Activated naive CD4-positive, alpha-beta T cell treated with anti-CD3 and anti-CD28 coated beads, Interleukin-2, amount 50 U/mL, for 24 hours (primary cell): ENCODE measurements around the gene PROB1.
"Not testable (repeated sequence)": the region's sequence is repeated elsewhere in the genome, so short reads cannot be mapped to it uniquely, and the experiment has no call there.

Source experiments
- H3K27ac Mint-ChIP-seq: one replicate; pipeline ENCODE4 v1.8.0; 2021; ENCODE audit warnings: mild to moderate bottlenecking, mixed read lengths
- H3K27me3 Mint-ChIP-seq: one replicate; pipeline ENCODE4 v1.8.0; 2021; ENCODE audit warnings: mixed read lengths
- H3K36me3 Mint-ChIP-seq: one replicate; pipeline ENCODE4 v1.8.0; 2021; ENCODE audit warnings: mixed read lengths
- H3K4me1 Mint-ChIP-seq: one replicate; pipeline ENCODE4 v1.8.0; 2021; ENCODE audit warnings: mixed read lengths
- H3K4me3 Mint-ChIP-seq: one replicate; pipeline ENCODE4 v1.8.0; 2021; ENCODE audit warnings: mild to moderate bottlenecking, mixed read lengths
- H3K9me3 Mint-ChIP-seq: one replicate; pipeline ENCODE4 v1.8.0; 2021; ENCODE audit warnings: mixed read lengths

The PROB1 gene

GRCh38 chr5:139354186-139354585 is 40.7 kb downstream of the PROB1 start:
- Mint-ChIP-seq H3K4me3 (no peak overlapping the region), H3K27me3 (no peaks in the 10 kb centered on the region), H3K36me3 (peaks cover 9% of the 10 kb centered on the region), H3K4me1 (peaks cover 61% of the 10 kb centered on the region), H3K9me3 (peaks cover 5% of the 10 kb centered on the region), H3K27ac (no peak overlapping the region)

DNA sequence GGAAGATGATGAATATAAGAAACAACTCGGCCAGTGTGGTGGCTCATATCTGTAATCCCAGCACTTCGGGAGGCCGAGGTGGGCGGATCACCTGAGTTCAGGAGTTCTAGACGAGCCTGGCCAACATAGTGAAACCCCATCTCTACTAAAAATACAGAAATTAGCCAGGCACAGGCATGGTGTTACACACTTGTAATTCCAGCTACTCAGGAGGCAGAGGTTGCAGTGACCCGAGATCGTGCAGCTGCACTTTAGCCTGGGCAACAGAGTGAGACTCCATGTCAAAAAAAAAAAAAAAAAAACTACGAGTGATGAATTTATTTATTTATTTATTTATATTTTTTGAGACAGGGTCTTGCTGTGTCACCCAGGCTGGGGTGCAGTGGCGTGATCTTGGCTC is 47.0 kb downstream of the PROB1 start:
- H3K27me3 Mint-ChIP-seq, H3K27ac Mint-ChIP-seq, H3K9me3 Mint-ChIP-seq, H3K4me3 Mint-ChIP-seq: not testable (repeated sequence)
- Mint-ChIP-seq H3K4me1 (peaks cover 67% of the 10 kb centered on the region), H3K36me3 (peaks cover 13% of the 10 kb centered on the region)

- Mint-ChIP-seq H3K4me3 (peak overlapping the region; percentile 19), H3K4me1 (peaks cover 60% of the 10 kb centered on the region), H3K36me3 (peaks cover 13% of the 10 kb centered on the region), H3K27ac (peak overlapping the region; percentile 17)
- H3K27me3 Mint-ChIP-seq, H3K9me3 Mint-ChIP-seq: not testable (repeated sequence)
Observed at GRCh38 chr5:139345442-139345841, 49.5 kb downstream of the PROB1 start.

DNA sequence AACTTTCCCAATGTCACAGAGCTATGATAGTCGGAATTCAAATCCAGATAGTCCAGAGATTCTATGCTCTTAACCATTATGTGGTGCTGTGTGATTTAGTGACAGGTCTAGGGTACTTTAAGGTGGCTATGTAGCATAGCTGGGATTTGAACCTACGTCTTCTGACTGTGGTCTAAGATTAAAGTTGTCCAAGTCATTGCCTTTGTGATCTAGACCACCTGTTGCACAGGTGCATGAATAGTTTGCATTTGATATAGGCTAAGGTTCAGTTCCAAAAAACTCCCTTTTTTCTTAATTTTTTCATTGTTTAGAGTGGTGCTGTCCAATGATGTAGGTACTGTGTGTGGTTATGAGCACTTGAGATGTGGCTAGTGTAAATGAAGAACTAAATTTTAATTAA is 50.7 kb downstream of the PROB1 start:
- H3K9me3 Mint-ChIP-seq, result no peaks in the 10 kb centered on the region
- H3K27me3 Mint-ChIP-seq, result no peaks in the 10 kb centered on the region
- no peak overlapping the region for H3K27ac Mint-ChIP-seq
- H3K4me1 Mint-ChIP-seq, result peaks cover 58% of the 10 kb centered on the region
- H3K4me3 Mint-ChIP-seq, result peak overlapping the region; percentile 98
- H3K36me3 Mint-ChIP-seq, result peaks cover 13% of the 10 kb centered on the region

DNA sequence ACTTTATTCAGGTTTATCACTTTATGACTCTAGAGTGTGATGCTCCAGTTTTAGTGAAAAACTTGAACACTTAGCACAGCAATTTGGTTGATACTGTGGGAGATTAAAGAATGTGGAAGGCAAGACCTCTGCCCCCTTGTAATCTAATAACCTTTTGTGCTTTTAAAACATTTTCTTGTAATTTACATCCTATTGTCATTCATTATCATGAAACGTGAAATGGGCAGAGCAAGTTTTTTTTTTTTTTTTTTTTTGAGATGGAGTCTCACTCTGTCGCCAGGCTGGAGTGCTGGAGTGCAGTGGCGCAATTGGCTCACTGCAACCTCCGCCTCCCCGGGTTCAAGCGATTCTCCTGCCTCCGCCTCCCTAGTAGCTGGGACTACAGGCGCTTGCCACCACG is 51.4 kb downstream of the PROB1 start:
- H3K27ac Mint-ChIP-seq, result peak overlapping the region; percentile 99
- H3K36me3 Mint-ChIP-seq, result peaks cover 11% of the 10 kb centered on the region
- H3K4me3 Mint-ChIP-seq, result peak overlapping the region; percentile 98
- no peaks in the 10 kb centered on the region for H3K27me3 Mint-ChIP-seq
- no peaks in the 10 kb centered on the region for H3K9me3 Mint-ChIP-seq
- peaks cover 57% of the 10 kb centered on the region for H3K4me1 Mint-ChIP-seq

- Mint-ChIP-seq H3K4me1 (peaks cover 57% of the 10 kb centered on the region), H3K4me3 (peak overlapping the region; percentile 98), H3K27me3 (no peaks in the 10 kb centered on the region), H3K36me3 (peaks cover 11% of the 10 kb centered on the region), H3K27ac (peak overlapping the region; percentile 99), H3K9me3 (no peaks in the 10 kb centered on the region)
Observed at GRCh38 chr5:139342423-139342723, 52.5 kb downstream of the PROB1 start.

- Mint-ChIP-seq H3K27ac (peak within 1 kb of the TSS; percentile 99), H3K4me3 (peak within 1 kb of the TSS; percentile 98), H3K4me1 (peaks cover 57% of the 10 kb centered on the region), H3K9me3 (no peaks in the 10 kb centered on the region), H3K27me3 (no peaks in the 10 kb centered on the region), H3K36me3 (peaks cover 11% of the 10 kb centered on the region)
Observed at GRCh38 chr5:139341689-139342422, 53.0 kb downstream of the PROB1 start, which contains the start of gene PAIP2. Gene PAIP2 (plus strand): TSS chr5:139341854. CDS start chr5:139363785, 21,931 bp downstream.

DNA sequence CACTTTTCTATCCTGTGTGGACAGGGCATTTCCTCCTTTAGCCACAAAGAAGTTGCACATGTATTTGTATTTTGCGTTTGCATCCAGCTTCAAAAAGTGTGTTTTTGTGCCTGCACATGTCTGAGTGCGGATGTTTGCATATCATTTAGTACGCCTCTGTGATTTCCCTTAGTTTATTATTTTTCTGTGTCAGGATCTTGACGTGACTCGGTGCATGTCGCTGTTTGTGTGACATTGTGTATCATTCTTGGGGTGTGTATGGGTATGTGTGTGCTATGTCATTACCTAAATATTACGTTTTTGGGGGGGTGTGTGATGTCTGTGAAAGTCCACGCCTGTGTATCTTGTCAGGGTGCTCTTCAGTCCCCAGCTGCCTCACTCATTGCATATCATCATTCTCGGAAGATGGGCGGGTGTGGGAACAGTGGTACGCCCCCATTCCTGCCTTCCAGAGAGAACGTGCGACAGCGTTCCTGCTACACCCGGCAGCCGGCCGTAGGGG is 53.7 kb downstream of the PROB1 start:
- H3K36me3 Mint-ChIP-seq, result peaks cover 9% of the 10 kb centered on the region
- H3K9me3 Mint-ChIP-seq, result no peaks in the 10 kb centered on the region
- peak overlapping the region; percentile 99 for H3K27ac Mint-ChIP-seq
- H3K4me1 Mint-ChIP-seq, result peaks cover 60% of the 10 kb centered on the region
- H3K4me3 Mint-ChIP-seq, result peak overlapping the region; percentile 98
- H3K27me3 Mint-ChIP-seq, result no peaks in the 10 kb centered on the region
